Kidney (tissue), 14 donors: ENCODE measurements around the gene TMEFF1. TPM values are rescaled to one million over a fixed set of nuclear protein-coding genes. Genes with fewer than 3 reads are reported as not detected.

ENCODE experiments used
- DNase-seq, 5 donors: peaks; one replicate each; pipeline ENCODE4 v3.0.0-alpha.2; 2013 to 2020
- FAIRE-seq: peaks from 2 replicates; lab custom pipeline; 2012; peaks lifted over from hg19 to GRCh38; lab: Jason Lieb, UNC
- H3K27ac ChIP-seq, 2 donors: one replicate each; pipeline ENCODE4 v1.7.0; 2013; ENCODE audit warnings: low read depth in 2 of 2, low read length in 2 of 2, inconsistent platforms in 1 of 2
- H3K27me3 ChIP-seq: one replicate; pipeline ENCODE4 v1.7.1; 2013; ENCODE audit warnings: low read length, inconsistent platforms; ENCODE audit not compliant: control insufficient read depth, insufficient read depth
- H3K36me3 ChIP-seq, 3 donors: one replicate each; pipeline versions ENCODE4 v1.7.0 to v1.7.1; 2013; ENCODE audit warnings: low read length in 3 of 3, control low read depth in 1 of 3, inconsistent platforms in 1 of 3; ENCODE audit not compliant: insufficient read depth in 3 of 3, control insufficient read depth in 2 of 3
- H3K4me1 ChIP-seq, 3 donors: one replicate each; pipeline versions ENCODE4 v1.7.0 to v1.7.1; 2013; ENCODE audit warnings: low read length in 3 of 3, inconsistent platforms in 1 of 3, low read depth in 1 of 3; ENCODE audit not compliant: control insufficient read depth in 2 of 3, insufficient read depth in 2 of 3
- H3K4me3 ChIP-seq, 3 donors: one replicate each; pipeline versions ENCODE4 v1.7.0 to v1.8.1; 2013; ENCODE audit warnings: low read length in 3 of 3, control low read depth in 1 of 3, inconsistent platforms in 1 of 3
- H3K9ac ChIP-seq, 3 donors: one replicate each; pipeline versions ENCODE4 v1.7.0 to v1.7.1; 2013; ENCODE audit warnings: low read length in 3 of 3, control low read depth in 1 of 3, inconsistent platforms in 1 of 3
- H3K9me3 ChIP-seq, 3 donors: one replicate each; pipeline versions ENCODE4 v1.7.0 to v1.7.1; 2013; ENCODE audit warnings: low read length in 3 of 3, control low read depth in 1 of 3, inconsistent platforms in 1 of 3; ENCODE audit not compliant: control insufficient read depth in 2 of 3, insufficient read depth in 1 of 3
- CTCF ChIP-seq: IDR thresholded peaks from 3 replicates; pipeline ENCODE4 v1.5.1; 2012; ENCODE audit warnings: mild to moderate bottlenecking, moderate library complexity, borderline replicate concordance; ENCODE audit not compliant: insufficient read depth; ENCODE audit errors: extremely low read depth
- intact Hi-C: fragments of 100-400 bp; cut with DNase I; formaldehyde crosslinking; loops from one replicate; pipeline ENCODE4 v1.11.1; 2022
- polyA plus RNA-seq: library from polyadenylated mRNA; stranded (reverse); fragments of 350-450 nt; fragmentation: Illumina TruSeq; extraction: RNeasy Lipid Tissue Mini Kit (QIAGEN cat#74804); gene quantifications from one replicate; pipeline ENCODE4 v1.2.3, GENCODE V29; 2014; ENCODE audit warnings: low read depth, low replicate concordance; ENCODE audit not compliant: insufficient read depth
- total RNA-seq: library from RNA; stranded (reverse); fragmentation: NEBNext Ultra II Directional; extraction: Animal tissue kit (Norgen Biotek cat#: 25700); gene quantifications from one replicate; pipeline ENCODE4 v1.2.1, GENCODE V29; 2021
- donor health status: control.
- donor health status: control.
- donor health status: control.
- donor health status: control.
- donor health status: control.
- donor health status: DM: yes; HTN: yes; CAD: no.
- donor health status: Normal renal cell carcinoma (clear cell type).

The TMEFF1 gene
- total and polyA plus RNA-seq, 2 donors from 2014 or later: 0.66 TPM; not detected in 1

GRCh38 chr9:100465761-100466160, 7.2 kb upstream of the TMEFF1 start:
- DNase-seq: no peak
- H3K9me3 ChIP-seq: no peaks in the 10 kb centered on the region
- no peak for FAIRE-seq
- H3K27ac ChIP-seq: no peak overlapping the region
- no peaks in the 10 kb centered on the region for H3K4me1 ChIP-seq
- no peak overlapping the region for H3K4me3 ChIP-seq
- TF ChIP-seq CTCF: no peak
- no peaks in the 10 kb centered on the region for H3K27me3 ChIP-seq
- H3K36me3 ChIP-seq: no peaks in the 10 kb centered on the region
- intact Hi-C loops: no loop called here
- no peak overlapping the region for H3K9ac ChIP-seq

GRCh38 chr9:100466171-100466828, 6.6 kb upstream of the TMEFF1 start:
- intact Hi-C loops: no loop called here
- FAIRE-seq (no peak), DNase-seq (no peak)
- H3K4me1 ChIP-seq: no peaks in the 10 kb centered on the region
- H3K9me3 ChIP-seq: no peaks in the 10 kb centered on the region
- no peak overlapping the region for H3K4me3 ChIP-seq
- H3K36me3 ChIP-seq: no peaks in the 10 kb centered on the region
- no peaks in the 10 kb centered on the region for H3K27me3 ChIP-seq
- H3K27ac ChIP-seq: no peak overlapping the region
- H3K9ac ChIP-seq: no peak overlapping the region
- no peak for TF ChIP-seq CTCF

GRCh38 chr9:100466829-100467221, 6.1 kb upstream of the TMEFF1 start:
- H3K9ac ChIP-seq: no peak overlapping the region
- no peak for TF ChIP-seq CTCF
- H3K9me3 ChIP-seq: no peaks in the 10 kb centered on the region
- no peak for DNase-seq
- FAIRE-seq: no peak
- no peaks in the 10 kb centered on the region for H3K27me3 ChIP-seq
- intact Hi-C loops: no loop called here
- no peak overlapping the region for H3K4me3 ChIP-seq
- no peak overlapping the region for H3K27ac ChIP-seq
- no peaks in the 10 kb centered on the region for H3K4me1 ChIP-seq
- no peaks in the 10 kb centered on the region for H3K36me3 ChIP-seq

GRCh38 chr9:100468041-100468440, 4.9 kb upstream of the TMEFF1 start:
- DNase-seq (no peak), FAIRE-seq (no peak)
- TF ChIP-seq CTCF: no peak
- Histone ChIP-seq H3K27ac (no peak overlapping the region), H3K27me3 (no peaks in the 10 kb centered on the region), H3K9ac (no peak overlapping the region), H3K36me3 (no peaks in the 10 kb centered on the region), H3K4me1 (no peaks in the 10 kb centered on the region), H3K9me3 (no peaks in the 10 kb centered on the region), H3K4me3 (no peak overlapping the region)
- intact Hi-C loops: no loop called here
